Immature natural killer cell (primary cell): ENCODE results near the gene FOXR1. TPM values are rescaled to one million over a fixed set of nuclear protein-coding genes. Genes with fewer than 3 reads are reported as not detected.
"Not testable (repeated sequence)": the region's sequence is repeated elsewhere in the genome, so short reads cannot be mapped to it uniquely, and the experiment has no call there.

Source experiments
- DNase-seq, 3 donors: peaks; one replicate each; pipeline ENCODE4 v3.0.0; 2022; ENCODE audit warnings: mixed read lengths in 1 of 3
- H3K27ac Mint-ChIP-seq, 6 donors: one replicate each; pipeline ENCODE4 v1.8.0; 2020; ENCODE audit warnings: mixed read lengths in 6 of 6, mild to moderate bottlenecking in 5 of 6, inconsistent platforms in 4 of 6, moderate library complexity in 3 of 6
- H3K27me3 Mint-ChIP-seq, 3 donors: one replicate each; pipeline ENCODE4 v1.8.0; 2020 to 2021; ENCODE audit warnings: low read depth in 3 of 3, mild to moderate bottlenecking in 3 of 3, mixed read lengths in 3 of 3, moderate library complexity in 3 of 3, inconsistent platforms in 1 of 3
- H3K36me3 Mint-ChIP-seq, 3 donors: one replicate each; pipeline ENCODE4 v1.8.0; 2020; ENCODE audit warnings: mixed read lengths in 3 of 3, inconsistent platforms in 2 of 3, mild to moderate bottlenecking in 2 of 3
- H3K4me1 Mint-ChIP-seq, 2 donors: one replicate each; pipeline ENCODE4 v1.8.0; 2020; ENCODE audit warnings: inconsistent platforms in 2 of 2, mild to moderate bottlenecking in 2 of 2, mixed read lengths in 2 of 2, moderate library complexity in 1 of 2
- H3K4me3 Mint-ChIP-seq, 5 donors: one replicate each; pipeline ENCODE4 v1.8.0; 2020; ENCODE audit warnings: mild to moderate bottlenecking in 5 of 5, mixed read lengths in 5 of 5, inconsistent platforms in 3 of 5, moderate library complexity in 3 of 5
- H3K9me3 Mint-ChIP-seq, 6 donors: one replicate each; pipeline ENCODE4 v1.8.0; 2020; ENCODE audit warnings: mild to moderate bottlenecking in 6 of 6, mixed read lengths in 6 of 6, inconsistent platforms in 4 of 6, moderate library complexity in 3 of 6
- polyA plus RNA-seq, 3 donors: library from polyadenylated mRNA; unstranded; fragments of 300-500 nt; fragmentation: Illumina TruSeq; gene quantifications; one replicate each; pipeline ENCODE4 v1.2.3, GENCODE V29; 2021

FOXR1 gene
- polyA plus RNA-seq, 3 donors from 2014 or later: not detected

DNA sequence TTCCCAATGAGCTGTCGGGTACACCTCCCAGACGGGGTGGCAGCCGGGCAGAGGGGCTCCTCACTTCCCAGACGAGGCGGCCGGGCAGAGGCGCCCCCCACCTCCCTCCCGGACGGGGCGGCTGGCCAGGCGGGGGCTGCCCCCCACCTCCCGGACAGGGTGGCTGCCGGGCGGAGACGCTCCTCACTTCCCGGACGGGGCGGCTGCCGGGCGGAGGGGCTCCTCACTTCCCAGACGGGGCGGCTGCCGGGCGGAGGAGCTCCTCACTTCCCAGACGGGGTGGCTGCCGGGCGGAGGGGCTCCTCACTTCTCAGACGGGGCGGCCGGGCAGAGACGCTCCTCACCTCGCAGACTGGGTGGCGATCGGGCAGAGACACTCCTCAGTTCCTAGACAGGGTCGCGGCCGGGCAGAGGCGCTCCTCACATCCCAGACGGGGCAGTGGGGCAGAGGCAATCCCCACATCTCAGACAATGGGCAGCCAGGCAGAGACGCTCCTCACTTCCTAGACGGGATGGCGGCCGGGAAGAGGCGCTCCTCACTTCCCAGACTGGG, 20.0 kb downstream of the FOXR1 start:
- not testable (repeated sequence) for H3K36me3 Mint-ChIP-seq, H3K9me3 Mint-ChIP-seq, H3K4me3 Mint-ChIP-seq, H3K4me1 Mint-ChIP-seq, H3K27ac Mint-ChIP-seq, H3K27me3 Mint-ChIP-seq, DNase-seq

DNA sequence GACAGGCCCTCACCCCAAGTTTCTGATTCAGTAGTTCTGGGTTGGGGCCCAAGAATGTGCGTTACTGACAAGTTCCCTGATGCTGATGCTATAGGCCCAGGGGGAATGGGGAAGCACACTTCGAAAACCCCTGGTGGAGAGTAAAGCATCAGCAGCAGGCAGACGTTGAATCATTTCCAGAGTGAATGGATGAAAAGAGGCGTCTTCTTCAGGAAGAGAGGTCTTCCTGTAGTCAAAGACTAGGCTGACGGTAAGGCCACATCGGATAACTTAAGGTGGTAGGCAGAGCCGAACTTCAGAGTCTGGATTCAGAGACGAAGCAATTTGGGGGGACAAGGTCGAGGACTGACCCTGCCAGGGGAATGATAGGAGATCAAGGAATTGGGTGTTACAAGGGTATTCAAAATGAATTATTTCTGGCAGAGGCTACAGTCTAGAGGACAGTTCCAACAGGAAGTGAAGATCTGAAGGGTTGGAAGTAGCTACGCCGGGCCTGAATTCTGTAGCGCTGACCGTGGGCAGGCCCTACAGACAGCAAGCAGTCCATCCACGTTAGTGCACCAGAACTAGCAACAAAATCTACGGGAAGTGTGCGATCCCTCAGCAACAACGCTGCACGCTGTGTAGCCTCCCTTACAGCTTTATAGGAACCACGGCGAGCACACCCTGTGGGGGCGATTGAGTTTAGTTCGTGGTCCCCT, 25.5 kb downstream of the FOXR1 start:
- Mint-ChIP-seq H3K4me1 (peaks cover 37 to 41% of the 10 kb centered on the region in 2 donors), H3K27ac (peak overlapping the region; percentile 95 to 99 (median 98)), H3K27me3 (peaks cover 2 to 4% (median 2%) of the 10 kb centered on the region in 3 donors), H3K9me3 (no peaks in the 10 kb centered on the region), H3K4me3 (peak overlapping the region; percentile 91 to 98 (median 96)), H3K36me3 (peaks cover 0 to 14% (median 4%) of the 10 kb centered on the region in 3 donors)
- DNase-seq: peak in 1 of 3 donors; percentile 15

DNA sequence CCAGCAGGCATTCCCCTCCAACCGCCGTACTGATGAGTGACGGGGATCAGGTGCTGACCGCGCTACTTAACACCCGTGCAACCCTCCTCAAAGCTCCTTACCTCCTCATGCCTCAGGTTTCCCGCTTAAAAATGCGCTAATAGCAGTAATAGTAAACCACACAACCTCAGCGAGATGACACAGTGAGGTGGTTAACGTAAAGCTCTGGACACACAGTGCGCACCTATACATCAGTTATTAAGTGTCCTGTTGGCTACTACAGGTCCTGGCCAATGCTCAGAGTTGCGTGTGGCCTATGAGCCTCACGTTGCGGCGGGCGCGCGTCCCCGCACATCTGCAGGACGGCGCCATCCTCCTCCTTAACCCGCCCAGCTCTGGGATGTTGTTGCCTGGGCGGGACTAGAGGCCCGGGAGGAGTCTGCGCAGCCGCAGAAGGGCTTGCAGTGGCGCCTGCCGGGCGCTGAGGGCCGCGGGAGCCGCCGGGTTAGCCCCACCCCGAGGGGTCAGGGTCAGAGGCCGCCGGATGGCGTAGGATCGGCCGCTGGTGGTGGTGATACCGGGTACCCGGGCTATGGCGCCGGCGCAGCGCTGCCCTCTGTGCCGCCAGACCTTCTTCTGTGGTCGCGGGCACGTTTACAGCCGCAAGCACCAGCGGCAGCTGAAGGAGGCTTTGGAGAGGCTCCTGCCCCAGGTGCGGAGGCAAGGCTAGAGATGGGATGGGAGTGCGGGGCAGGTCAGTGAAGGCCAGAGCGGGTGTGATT, 26.2 kb downstream of the FOXR1 start, which contains the start of gene CENATAC:
Gene CENATAC (plus strand): TSS at position 512 of the 761 bp plus-strand sequence. CDS start 60 bp downstream, at position 572.
- DNase-seq: peak; percentile 95 to 96 (median 95)
- peaks cover 37 to 41% of the 10 kb centered on the region in 2 donors for H3K4me1 Mint-ChIP-seq
- peak within 1 kb of the TSS; percentile 91 to 98 (median 96) for H3K4me3 Mint-ChIP-seq
- peaks cover 2 to 4% (median 2%) of the 10 kb centered on the region in 3 donors for H3K27me3 Mint-ChIP-seq
- H3K27ac Mint-ChIP-seq: peak within 1 kb of the TSS; percentile 95 to 99 (median 98)
- H3K9me3 Mint-ChIP-seq: no peaks in the 10 kb centered on the region
- peaks cover 0 to 14% (median 5%) of the 10 kb centered on the region in 3 donors for H3K36me3 Mint-ChIP-seq

GRCh38 chr11:118998388-118998717, 26.8 kb downstream of the FOXR1 start:
- Mint-ChIP-seq H3K4me3 (peak overlapping the region; percentile 91 to 98 (median 96)), H3K9me3 (no peaks in the 10 kb centered on the region), H3K4me1 (peaks cover 37 to 41% of the 10 kb centered on the region in 2 donors), H3K27ac (peak overlapping the region; percentile 95 to 99 (median 98)), H3K36me3 (peaks cover 0 to 17% (median 10%) of the 10 kb centered on the region in 3 donors), H3K27me3 (peaks cover 2 to 4% (median 2%) of the 10 kb centered on the region in 3 donors)
- no peak for DNase-seq

DNA sequence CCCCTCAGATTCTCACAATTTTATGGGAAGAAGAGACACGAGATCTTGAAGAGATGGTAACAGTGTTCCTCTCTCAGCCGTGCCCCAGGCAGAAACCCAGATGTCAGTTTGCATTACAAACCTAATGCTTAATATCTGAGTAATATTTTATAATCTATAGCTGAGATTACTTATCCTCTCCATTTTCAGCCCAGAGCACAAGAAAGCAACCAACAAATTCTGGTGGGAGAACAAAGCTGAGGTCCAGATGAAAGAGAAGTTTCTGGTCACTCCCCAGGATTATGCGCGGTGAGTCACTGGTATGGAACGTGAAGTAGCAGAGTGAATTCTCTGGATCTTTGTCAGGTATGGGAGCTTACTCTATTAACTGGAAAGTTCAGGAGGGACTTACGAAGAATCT, 27.3 kb downstream of the FOXR1 start:
- DNase-seq: no peak
- Mint-ChIP-seq H3K9me3 (no peaks in the 10 kb centered on the region), H3K27ac (peak overlapping the region; percentile 95 to 99 (median 98)), H3K4me1 (peaks cover 37 to 41% of the 10 kb centered on the region in 2 donors), H3K36me3 (peaks cover 0 to 18% (median 10%) of the 10 kb centered on the region in 3 donors), H3K27me3 (peaks cover 2 to 4% (median 2%) of the 10 kb centered on the region in 3 donors), H3K4me3 (peak overlapping the region; percentile 91 to 98 (median 96))

DNA sequence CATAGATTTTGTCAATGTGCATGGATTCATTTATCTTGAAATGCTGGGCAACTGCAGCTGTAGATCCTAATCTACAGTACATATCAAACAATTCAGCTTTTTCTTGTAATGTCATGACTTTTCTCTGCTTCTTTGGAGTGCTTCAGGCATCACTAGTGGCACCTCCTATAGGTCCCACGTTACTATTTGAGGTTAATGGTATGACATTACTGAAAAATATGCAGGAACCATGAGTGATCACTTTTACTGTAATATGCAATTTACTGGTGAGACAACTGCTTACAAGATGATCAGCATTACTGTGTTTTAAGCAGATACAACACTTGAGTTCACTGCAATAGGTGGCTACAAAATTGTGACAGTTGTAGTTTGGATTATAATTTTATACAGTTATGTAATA, 29.3 kb downstream of the FOXR1 start:
- H3K4me3 Mint-ChIP-seq: peak overlapping the region in 1 of 5 donors; percentile 10
- H3K27ac Mint-ChIP-seq: peak overlapping the region in 1 of 6 donors; percentile 49

GRCh38 chr11:119006656-119007055, 35.1 kb downstream of the FOXR1 start:
- Mint-ChIP-seq H3K4me3 (no peak overlapping the region), H3K4me1 (no peaks in the 10 kb centered on the region), H3K27me3 (no peaks in the 10 kb centered on the region), H3K36me3 (peaks cover 17 to 27% (median 22%) of the 10 kb centered on the region in 3 donors), H3K9me3 (no peaks in the 10 kb centered on the region), H3K27ac (no peak overlapping the region)
- DNase-seq: no peak

More for the DNA sequence above, 29.3 kb downstream of the FOXR1 start:
- H3K36me3 Mint-ChIP-seq: peaks cover 0 to 21% (median 10%) of the 10 kb centered on the region in 3 donors
- peaks cover 34 to 41% of the 10 kb centered on the region in 2 donors for H3K4me1 Mint-ChIP-seq
- peaks cover 2 to 4% (median 2%) of the 10 kb centered on the region in 3 donors for H3K27me3 Mint-ChIP-seq
- no peak for DNase-seq
- no peaks in the 10 kb centered on the region for H3K9me3 Mint-ChIP-seq

DNA sequence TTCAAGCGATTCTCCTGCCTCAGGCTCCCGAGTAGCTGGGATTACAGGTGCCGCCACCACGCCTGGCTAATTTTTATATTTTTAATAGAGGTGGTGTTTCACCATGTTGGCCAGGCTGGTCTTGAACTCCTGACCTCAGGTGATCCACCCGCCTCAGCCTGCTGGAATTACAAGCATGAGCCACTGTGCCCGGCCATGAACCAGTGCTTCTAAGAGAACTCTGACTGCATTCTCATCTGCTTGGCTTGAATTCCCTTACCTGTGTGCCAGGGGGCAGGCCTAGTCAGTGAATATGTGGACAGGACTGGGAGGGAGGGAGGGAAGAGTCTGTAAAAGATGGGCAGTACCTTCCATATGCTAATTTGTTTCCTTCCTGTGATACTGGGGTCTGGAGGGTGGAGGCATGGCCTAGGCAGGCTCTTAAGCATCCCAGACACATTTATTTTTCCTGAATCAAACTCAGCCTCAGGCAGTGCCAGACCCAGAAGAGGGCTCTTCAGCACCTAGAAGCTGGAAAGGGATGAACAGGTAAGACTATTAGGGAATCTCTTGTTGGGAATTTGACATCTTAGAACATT, 40.0 kb downstream of the FOXR1 start:
- H3K4me3 Mint-ChIP-seq: no peak overlapping the region
- DNase-seq: no peak
- H3K36me3 Mint-ChIP-seq: peaks cover 26 to 54% (median 37%) of the 10 kb centered on the region in 3 donors
- H3K27ac Mint-ChIP-seq: no peak overlapping the region
- H3K27me3 Mint-ChIP-seq: peaks cover 0 to 3% (median 0%) of the 10 kb centered on the region in 3 donors
- no peaks in the 10 kb centered on the region for H3K9me3 Mint-ChIP-seq
- peaks cover 12 to 14% of the 10 kb centered on the region in 2 donors for H3K4me1 Mint-ChIP-seq

- Mint-ChIP-seq H3K27ac (peak overlapping the region in 4 of 6 donors; percentile 1 to 71 (median 56)), H3K9me3 (no peaks in the 10 kb centered on the region), H3K4me1 (peaks cover 22 to 26% of the 10 kb centered on the region in 2 donors), H3K27me3 (peaks cover 0 to 3% (median 0%) of the 10 kb centered on the region in 3 donors), H3K4me3 (no peak overlapping the region), H3K36me3 (peaks cover 23 to 51% (median 32%) of the 10 kb centered on the region in 3 donors)
- no peak for DNase-seq
These were observed 41.1 kb downstream of the FOXR1 start for GRCh38 chr11:119012629-119013170.

- H3K27ac Mint-ChIP-seq: peak overlapping the region in 3 of 6 donors; percentile 3 to 62 (median 59)
- no peak overlapping the region for H3K4me3 Mint-ChIP-seq
- no peak for DNase-seq
- H3K36me3 Mint-ChIP-seq: peaks cover 16 to 42% (median 29%) of the 10 kb centered on the region in 3 donors
- H3K27me3 Mint-ChIP-seq: peaks cover 2 to 11% (median 7%) of the 10 kb centered on the region in 3 donors
- H3K4me1 Mint-ChIP-seq: peaks cover 39 to 41% of the 10 kb centered on the region in 2 donors
- no peaks in the 10 kb centered on the region for H3K9me3 Mint-ChIP-seq
These were observed 42.8 kb downstream of the FOXR1 start for GRCh38 chr11:119014209-119014924.

DNA sequence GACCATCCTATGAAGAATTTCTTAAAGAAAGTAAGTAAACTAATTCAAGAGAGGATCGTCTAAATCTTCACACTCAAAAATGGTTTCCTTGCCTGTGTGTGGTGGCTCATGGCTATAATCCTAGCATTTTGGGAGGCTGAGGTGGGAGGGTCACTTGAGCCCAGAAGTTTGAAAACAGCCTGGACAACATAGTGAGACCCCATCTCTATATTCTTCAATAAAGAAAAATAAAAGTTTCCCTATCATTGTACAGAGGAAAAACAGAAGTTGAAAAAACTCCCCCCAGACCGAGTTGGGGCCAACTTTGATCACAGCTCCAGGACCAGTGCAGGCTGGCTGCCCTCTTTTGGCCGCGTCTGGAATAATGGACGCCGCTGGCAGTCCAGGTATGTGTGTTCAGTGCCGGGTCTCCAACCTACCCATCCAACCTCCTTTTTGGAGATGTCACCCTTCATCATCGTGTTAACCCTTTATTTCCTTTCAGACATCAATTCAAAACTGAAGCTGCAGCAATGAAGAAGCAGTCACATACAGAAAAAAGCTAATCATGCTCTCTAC, 43.6 kb downstream of the FOXR1 start:
- Mint-ChIP-seq H3K4me1 (peaks cover 46 to 49% of the 10 kb centered on the region in 2 donors), H3K4me3 (peak overlapping the region in 1 of 5 donors; percentile 25), H3K27ac (peak overlapping the region; percentile 58 to 99 (median 70)), H3K9me3 (no peaks in the 10 kb centered on the region), H3K36me3 (peaks cover 18 to 40% (median 24%) of the 10 kb centered on the region in 3 donors), H3K27me3 (peaks cover 2 to 11% (median 7%) of the 10 kb centered on the region in 3 donors)
- DNase-seq: no peak
